Suprapubic skin (tissue), 4 donors: ENCODE measurements around the gene CISD1. TPM values are rescaled to one million over a fixed set of nuclear protein-coding genes. Genes with fewer than 3 reads are reported as not detected.

Experiments
- DNase-seq, 2 donors: peaks; one replicate each; pipeline ENCODE4 v3.0.0-alpha.2; 2019; ENCODE audit warnings: low spot score in 2 of 2
- H3K27ac ChIP-seq: fragments of 200-600 bp; sonication (generic); one replicate; pipeline ENCODE4 v1.5.1; 2019
- H3K27me3 ChIP-seq: fragments of 200-600 bp; sonication (generic); one replicate; pipeline ENCODE4 v1.5.1; 2019
- H3K36me3 ChIP-seq: fragments of 200-600 bp; sonication (generic); one replicate; pipeline ENCODE4 v1.5.1; 2019
- H3K4me1 ChIP-seq: fragments of 200-600 bp; sonication (generic); one replicate; pipeline ENCODE4 v1.5.1; 2019
- H3K4me3 ChIP-seq: fragments of 200-600 bp; sonication (generic); one replicate; pipeline ENCODE4 v1.5.1; 2019; ENCODE audit warnings: mild to moderate bottlenecking
- H3K9me3 ChIP-seq: fragments of 200-600 bp; sonication (generic); one replicate; pipeline ENCODE4 v1.5.1; 2019
- EP300 ChIP-seq: sonication (generic); formaldehyde crosslinking; IDR thresholded peaks from one replicate; pipeline ENCODE4 v1.6.1; 2017; ENCODE audit warnings: antibody characterized with exemption
- POLR2A ChIP-seq, 2 donors: fragments of 450-650 bp; IDR thresholded peaks; one replicate each; pipeline ENCODE4 v1.6.1; 2017; ENCODE audit warnings: antibody characterized with exemption in 2 of 2, mild to moderate bottlenecking in 2 of 2, moderate library complexity in 2 of 2
- POLR2AphosphoS5 ChIP-seq, 3 donors: sonication (generic); formaldehyde crosslinking; IDR thresholded peaks; one replicate each; pipeline ENCODE4 v1.6.1; 2017; ENCODE audit warnings: antibody characterized with exemption in 3 of 3
- WGBS: methylation state at CpG from one replicate; pipeline ENCODE4 v1.1.5; 2018; 5-methylcytosine and 5-hydroxymethylcytosine counted together
- total RNA-seq, 4 donors: library from RNA; depleted of rRNA; stranded (reverse); fragments of >200 nt; gene quantifications; one replicate each; pipeline ENCODE4 v1.1.0, GENCODE V29; 2016
- TF ChIP-seq, protein P1 (sequence below), 2 donors: fragments of 200-600 bp in 1 of 2; fragments of 450-650 bp in 1 of 2; sonication (generic) in 1 of 2; IDR thresholded peaks; one replicate each; pipeline ENCODE4 v1.5.1; 2016 to 2019; ENCODE audit warnings: antibody characterized with exemption in 2 of 2, mild to moderate bottlenecking in 1 of 2, moderate library complexity in 1 of 2

CISD1 gene
- total RNA-seq, 4 donors from 2014 or later: 12.6 to 22.7 (median 18.2) TPM

DNA sequence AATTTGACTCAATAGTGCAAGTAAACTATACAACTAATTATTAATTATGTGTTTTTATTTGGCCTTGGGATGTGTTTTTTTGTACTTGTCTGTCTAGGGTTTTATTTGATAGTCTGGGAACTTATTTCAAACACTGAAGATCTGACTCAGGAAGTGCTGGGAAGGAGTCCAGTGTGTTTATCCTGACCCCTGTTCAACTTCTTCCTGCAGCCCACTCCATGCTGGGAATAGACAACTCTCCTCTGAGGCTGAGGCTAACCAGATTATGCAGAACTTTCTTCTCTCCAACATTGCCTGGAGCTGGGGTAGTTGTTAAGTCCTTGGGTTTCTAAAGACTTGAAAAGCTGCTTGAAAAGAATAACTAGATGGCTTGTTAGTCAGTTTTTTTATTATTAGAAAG is 6.9 kb downstream of the CISD1 start:
- H3K9me3 ChIP-seq: no peaks in the 10 kb centered on the region
- H3K4me3 ChIP-seq: no peak overlapping the region
- no peak for DNase-seq
- no peaks in the 10 kb centered on the region for H3K27me3 ChIP-seq
- no peak for TF ChIP-seq POLR2AphosphoS5 (IDR thresholded peaks at IDR 0.05)
- no peak for TF ChIP-seq POLR2A (IDR thresholded peaks at IDR 0.05)
- no peak for TF ChIP-seq EP300
- TF ChIP-seq, protein P1, sequence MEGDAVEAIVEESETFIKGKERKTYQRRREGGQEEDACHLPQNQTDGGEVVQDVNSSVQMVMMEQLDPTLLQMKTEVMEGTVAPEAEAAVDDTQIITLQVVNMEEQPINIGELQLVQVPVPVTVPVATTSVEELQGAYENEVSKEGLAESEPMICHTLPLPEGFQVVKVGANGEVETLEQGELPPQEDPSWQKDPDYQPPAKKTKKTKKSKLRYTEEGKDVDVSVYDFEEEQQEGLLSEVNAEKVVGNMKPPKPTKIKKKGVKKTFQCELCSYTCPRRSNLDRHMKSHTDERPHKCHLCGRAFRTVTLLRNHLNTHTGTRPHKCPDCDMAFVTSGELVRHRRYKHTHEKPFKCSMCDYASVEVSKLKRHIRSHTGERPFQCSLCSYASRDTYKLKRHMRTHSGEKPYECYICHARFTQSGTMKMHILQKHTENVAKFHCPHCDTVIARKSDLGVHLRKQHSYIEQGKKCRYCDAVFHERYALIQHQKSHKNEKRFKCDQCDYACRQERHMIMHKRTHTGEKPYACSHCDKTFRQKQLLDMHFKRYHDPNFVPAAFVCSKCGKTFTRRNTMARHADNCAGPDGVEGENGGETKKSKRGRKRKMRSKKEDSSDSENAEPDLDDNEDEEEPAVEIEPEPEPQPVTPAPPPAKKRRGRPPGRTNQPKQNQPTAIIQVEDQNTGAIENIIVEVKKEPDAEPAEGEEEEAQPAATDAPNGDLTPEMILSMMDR (IDR thresholded peaks at IDR 0.05): no peak
- peaks cover 3% of the 10 kb centered on the region for H3K36me3 ChIP-seq
- H3K27ac ChIP-seq: no peak overlapping the region
- H3K4me1 ChIP-seq: peaks cover 17% of the 10 kb centered on the region

DNA sequence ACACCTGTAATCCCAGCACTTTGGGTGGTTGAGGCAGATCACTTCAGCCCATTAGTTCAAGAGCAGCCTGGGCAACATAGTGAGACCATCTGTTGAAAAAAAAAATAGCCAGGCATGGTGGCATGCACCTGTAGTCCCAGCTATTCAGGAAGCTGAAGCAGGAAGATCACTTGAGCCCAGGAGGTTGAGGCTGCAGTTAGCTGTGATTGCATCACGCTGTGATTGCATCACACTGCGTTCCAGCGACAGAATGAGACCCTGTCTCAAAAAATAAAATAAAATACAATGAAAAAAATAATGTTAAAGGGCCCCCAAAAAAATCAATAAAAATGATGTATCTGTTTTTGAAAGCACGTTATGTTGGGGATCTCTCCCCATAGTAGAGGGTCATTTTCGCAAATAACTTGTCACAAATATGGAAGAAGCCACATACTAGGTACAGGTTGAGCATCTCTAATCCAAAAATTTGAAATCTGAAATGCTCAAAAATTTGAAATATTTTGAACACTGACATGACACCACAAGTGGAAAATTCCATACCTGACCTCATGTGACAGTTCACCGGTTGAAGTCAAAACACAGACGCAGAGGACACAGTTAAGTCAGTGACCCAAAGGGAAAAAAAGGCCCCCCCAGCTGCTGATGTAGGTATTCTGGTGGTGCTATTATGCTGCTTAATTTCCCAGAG is 9.5 kb downstream of the CISD1 start:
- no peaks in the 10 kb centered on the region for H3K9me3 ChIP-seq
- 82% methylated on average over 7 of the region's 7 CpGs for WGBS
- H3K27me3 ChIP-seq: no peaks in the 10 kb centered on the region
- H3K36me3 ChIP-seq: peaks cover 3% of the 10 kb centered on the region
- no peak overlapping the region for H3K4me3 ChIP-seq
- DNase-seq: no peak
- peaks cover 34% of the 10 kb centered on the region for H3K4me1 ChIP-seq
- TF ChIP-seq, protein P1 (IDR thresholded peaks at IDR 0.05): no peak
- no peak for TF ChIP-seq POLR2A (IDR thresholded peaks at IDR 0.05)
- no peak for TF ChIP-seq EP300
- no peak for TF ChIP-seq POLR2AphosphoS5 (IDR thresholded peaks at IDR 0.05)
- no peak overlapping the region for H3K27ac ChIP-seq

DNA sequence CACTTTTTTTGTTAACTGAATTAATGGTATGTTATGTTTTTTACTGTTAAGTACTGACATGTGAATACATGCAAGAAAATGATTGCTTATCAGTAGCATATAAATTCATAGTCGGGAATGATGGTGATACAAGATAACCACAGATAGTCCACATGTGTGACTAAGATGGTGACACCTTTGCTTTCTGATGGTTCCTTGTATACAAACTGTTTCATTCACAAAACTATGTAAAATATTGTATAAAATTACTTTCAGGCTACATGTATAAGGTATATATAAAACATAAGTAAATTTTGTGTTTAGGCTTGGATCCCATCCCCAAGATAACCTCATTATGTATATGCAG is 10.0 kb downstream of the CISD1 start:
- TF ChIP-seq, protein P1 (IDR thresholded peaks at IDR 0.05): no peak
- TF ChIP-seq POLR2AphosphoS5 (IDR thresholded peaks at IDR 0.05) (no peak), EP300 (no peak), POLR2A (IDR thresholded peaks at IDR 0.05) (no peak)
- H3K27ac ChIP-seq: no peak overlapping the region
- H3K36me3 ChIP-seq: peaks cover 3% of the 10 kb centered on the region
- 53% methylated on average over 1 of the region's 1 CpG for WGBS
- H3K4me1 ChIP-seq: peaks cover 34% of the 10 kb centered on the region
- H3K9me3 ChIP-seq: no peaks in the 10 kb centered on the region
- H3K27me3 ChIP-seq: no peaks in the 10 kb centered on the region
- H3K4me3 ChIP-seq: no peak overlapping the region
- no peak for DNase-seq

DNA sequence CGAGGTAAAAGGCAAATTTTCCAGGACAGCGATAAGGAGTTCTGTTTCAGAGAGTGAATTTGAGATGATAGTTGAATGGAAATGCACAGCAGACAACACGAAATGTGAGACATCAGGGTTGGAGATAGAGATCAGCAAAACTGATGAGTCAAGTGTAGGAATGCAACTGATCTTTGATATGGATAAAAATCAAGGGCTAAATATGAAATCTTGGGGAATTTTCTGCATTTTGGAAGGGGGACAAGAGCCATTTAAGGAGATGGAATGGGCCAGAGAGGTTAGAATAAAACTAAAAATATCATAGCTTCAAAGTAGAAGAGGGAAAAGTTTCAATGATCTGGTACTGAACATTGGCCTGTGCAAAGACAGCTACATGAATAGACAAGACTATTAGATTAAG is 11.5 kb downstream of the CISD1 start:
- Histone ChIP-seq H3K4me1 (peaks cover 30% of the 10 kb centered on the region), H3K36me3 (peaks cover 3% of the 10 kb centered on the region), H3K4me3 (no peak overlapping the region), H3K27ac (no peak overlapping the region), H3K27me3 (no peaks in the 10 kb centered on the region), H3K9me3 (no peaks in the 10 kb centered on the region)
- WGBS: 66% methylated on average over 3 of the region's 3 CpGs
- TF ChIP-seq POLR2A (IDR thresholded peaks at IDR 0.05) (no peak), EP300 (no peak), POLR2AphosphoS5 (IDR thresholded peaks at IDR 0.05) (no peak)
- TF ChIP-seq, protein P1 (IDR thresholded peaks at IDR 0.05): no peak
- DNase-seq: no peak

DNA sequence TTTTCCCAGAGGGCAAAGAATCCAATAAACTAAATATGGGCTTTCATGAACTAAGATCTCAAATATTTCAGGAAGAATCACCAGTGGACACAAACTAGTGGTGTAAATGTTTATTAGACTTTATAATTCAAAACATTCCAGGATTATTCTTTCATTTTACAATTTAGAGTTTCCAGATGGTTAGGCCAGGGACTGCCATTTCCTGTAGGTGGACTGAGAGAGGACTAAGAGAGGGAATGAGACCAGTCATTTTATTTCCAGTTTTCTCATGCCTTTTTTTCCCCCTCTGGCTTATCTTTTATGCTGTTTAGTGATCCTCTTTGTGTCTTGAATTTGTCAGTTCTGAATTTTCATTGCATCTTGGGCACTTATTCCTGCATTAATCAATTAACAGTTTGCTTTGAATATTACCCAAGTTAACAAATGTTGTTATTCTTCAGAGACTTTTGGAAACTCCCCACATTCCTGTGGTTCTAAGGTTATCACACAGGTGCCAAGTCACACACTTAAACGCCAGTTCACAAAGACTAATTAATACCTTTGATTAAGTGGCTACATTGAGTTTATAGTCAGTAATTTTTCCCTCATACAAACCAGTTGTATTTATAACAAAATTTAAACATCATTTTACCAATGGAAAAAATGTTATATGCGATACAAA is 12.3 kb downstream of the CISD1 start:
- no peaks in the 10 kb centered on the region for H3K27me3 ChIP-seq
- no peak overlapping the region for H3K27ac ChIP-seq
- TF ChIP-seq POLR2A (IDR thresholded peaks at IDR 0.05) (no peak), POLR2AphosphoS5 (IDR thresholded peaks at IDR 0.05) (no peak), EP300 (no peak)
- TF ChIP-seq, protein P1 (IDR thresholded peaks at IDR 0.05): no peak
- 67% methylated on average over 2 of the region's 2 CpGs for WGBS
- H3K36me3 ChIP-seq: peaks cover 3% of the 10 kb centered on the region
- H3K4me1 ChIP-seq: peaks cover 26% of the 10 kb centered on the region
- no peak overlapping the region for H3K4me3 ChIP-seq
- DNase-seq: no peak
- no peaks in the 10 kb centered on the region for H3K9me3 ChIP-seq
